ENCODE measurements around the gene CENPX. TPM values are rescaled to one million over a fixed set of nuclear protein-coding genes. Genes with fewer than 3 reads are reported as not detected.
"Not testable (repeated sequence)": the region's sequence is repeated elsewhere in the genome, so short reads cannot be mapped to it uniquely, and the experiment has no call there.

Gene CENPX
- total RNA-seq, 2 donors from 2014 or later = 36.5 to 47.6 TPM

GRCh38 chr17:81983011-81983638 is 39.6 kb downstream of the CENPX start:
- Histone ChIP-seq H3K4me3 (no peak overlapping the region), H3K27ac (no peak overlapping the region), H3K27me3 (no peaks in the 10 kb centered on the region), H3K4me1 (peaks cover 0 to 10% of the 10 kb centered on the region in 2 donors), H3K9me3 (no peaks in the 10 kb centered on the region), H3K36me3 (peaks cover 32% of the 10 kb centered on the region)
- no peak for DNase-seq (ENCODE audit: low spot score)
- TF ChIP-seq, protein P1, sequence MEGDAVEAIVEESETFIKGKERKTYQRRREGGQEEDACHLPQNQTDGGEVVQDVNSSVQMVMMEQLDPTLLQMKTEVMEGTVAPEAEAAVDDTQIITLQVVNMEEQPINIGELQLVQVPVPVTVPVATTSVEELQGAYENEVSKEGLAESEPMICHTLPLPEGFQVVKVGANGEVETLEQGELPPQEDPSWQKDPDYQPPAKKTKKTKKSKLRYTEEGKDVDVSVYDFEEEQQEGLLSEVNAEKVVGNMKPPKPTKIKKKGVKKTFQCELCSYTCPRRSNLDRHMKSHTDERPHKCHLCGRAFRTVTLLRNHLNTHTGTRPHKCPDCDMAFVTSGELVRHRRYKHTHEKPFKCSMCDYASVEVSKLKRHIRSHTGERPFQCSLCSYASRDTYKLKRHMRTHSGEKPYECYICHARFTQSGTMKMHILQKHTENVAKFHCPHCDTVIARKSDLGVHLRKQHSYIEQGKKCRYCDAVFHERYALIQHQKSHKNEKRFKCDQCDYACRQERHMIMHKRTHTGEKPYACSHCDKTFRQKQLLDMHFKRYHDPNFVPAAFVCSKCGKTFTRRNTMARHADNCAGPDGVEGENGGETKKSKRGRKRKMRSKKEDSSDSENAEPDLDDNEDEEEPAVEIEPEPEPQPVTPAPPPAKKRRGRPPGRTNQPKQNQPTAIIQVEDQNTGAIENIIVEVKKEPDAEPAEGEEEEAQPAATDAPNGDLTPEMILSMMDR (IDR thresholded peaks at IDR 0.05) = no peak

GRCh38 chr17:81981511-81981910 is 41.2 kb downstream of the CENPX start:
- H3K4me1 ChIP-seq = peaks cover 0 to 17% of the 10 kb centered on the region in 2 donors
- not testable (repeated sequence) for H3K27me3 ChIP-seq; H3K27ac ChIP-seq; H3K9me3 ChIP-seq; DNase-seq (ENCODE audit: low spot score); H3K4me3 ChIP-seq
- peaks cover 29% of the 10 kb centered on the region for H3K36me3 ChIP-seq

DNA sequence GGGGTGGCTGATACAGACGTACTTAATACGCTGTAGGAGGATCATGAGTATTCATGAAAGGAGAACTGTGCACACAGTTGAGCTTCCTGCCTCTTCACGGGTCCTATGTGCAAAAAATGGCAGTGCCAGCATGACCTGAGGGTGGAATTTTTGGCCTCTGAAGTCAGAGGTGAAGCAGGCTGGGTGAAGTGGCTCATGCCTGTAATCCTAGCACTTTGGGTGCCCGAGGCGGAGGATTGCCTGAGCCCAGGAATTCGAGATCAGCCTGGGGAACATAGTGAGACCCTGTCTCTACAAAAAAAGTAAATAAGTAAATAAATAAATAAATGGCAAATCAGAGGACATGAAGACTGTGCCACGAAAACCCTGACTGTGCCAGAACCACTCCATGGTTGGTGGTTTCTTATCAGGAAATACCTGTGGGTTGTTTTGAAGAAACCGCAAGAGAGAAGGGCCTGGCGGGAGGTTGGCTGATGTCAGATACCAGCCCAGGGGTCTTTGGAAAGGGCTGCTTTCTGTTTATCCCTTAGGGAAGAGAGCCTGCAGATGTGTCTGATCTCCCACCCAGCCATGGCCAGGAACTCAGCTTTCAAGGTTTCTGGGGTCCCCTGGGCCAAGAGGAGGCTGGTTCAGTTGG is 41.9 kb downstream of the CENPX start:
- H3K4me3 ChIP-seq = no peak overlapping the region
- H3K27me3 ChIP-seq = no peaks in the 10 kb centered on the region
- peaks cover 22% of the 10 kb centered on the region for H3K36me3 ChIP-seq
- H3K9me3 ChIP-seq = no peaks in the 10 kb centered on the region
- TF ChIP-seq, protein P1 (IDR thresholded peaks at IDR 0.05) = no peak
- no peak for DNase-seq (ENCODE audit: low spot score)
- no peak overlapping the region for H3K27ac ChIP-seq
- H3K4me1 ChIP-seq = peaks cover 0 to 20% of the 10 kb centered on the region in 2 donors

GRCh38 chr17:81980122-81980521 is 42.6 kb downstream of the CENPX start:
- DNase-seq (ENCODE audit: low spot score) = no peak
- Histone ChIP-seq H3K9me3 (no peaks in the 10 kb centered on the region), H3K36me3 (peaks cover 15% of the 10 kb centered on the region), H3K4me1 (peaks cover 0 to 20% of the 10 kb centered on the region in 2 donors), H3K27ac (no peak overlapping the region), H3K27me3 (no peaks in the 10 kb centered on the region), H3K4me3 (no peak overlapping the region)
- TF ChIP-seq, protein P1 (IDR thresholded peaks at IDR 0.05) = no peak

DNA sequence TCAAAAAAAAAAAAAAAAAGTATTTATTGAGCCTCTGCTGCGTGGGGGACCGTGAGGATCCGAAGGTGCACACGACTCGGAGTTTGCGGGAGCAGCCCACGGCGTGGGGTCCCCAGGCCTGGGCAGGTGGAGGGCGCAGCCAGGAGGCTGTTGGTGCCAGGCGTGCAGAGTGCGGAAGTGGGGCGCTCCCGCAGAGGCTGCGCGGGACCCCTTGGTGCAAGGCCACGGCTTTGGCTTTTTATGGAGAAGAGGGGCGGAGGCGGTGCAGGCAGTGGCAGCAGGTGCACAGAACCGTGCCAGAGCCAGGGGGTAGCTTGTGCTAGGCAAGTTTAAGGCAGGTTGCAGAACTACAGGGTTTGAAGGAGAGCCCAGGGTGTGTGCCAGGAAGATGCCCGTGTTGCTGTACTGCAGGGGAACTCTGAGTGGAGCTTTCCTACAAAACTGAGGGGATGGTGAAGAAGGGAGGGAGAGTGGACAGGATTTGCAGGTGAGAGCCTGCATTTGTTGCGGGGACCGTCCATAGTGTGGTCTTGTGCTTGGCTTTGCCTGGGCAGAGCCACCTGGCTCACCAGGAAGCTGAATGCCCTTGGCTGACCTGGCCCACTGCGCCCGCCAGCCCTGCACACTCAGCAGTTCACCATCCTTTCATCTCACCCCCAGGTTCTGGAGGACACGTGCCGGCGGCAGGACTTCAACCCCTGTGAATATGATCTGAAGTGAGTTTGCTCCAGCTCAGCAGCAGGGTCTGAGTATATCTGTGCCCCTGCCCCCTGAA is 44.0 kb downstream of the CENPX start:
- no peak for DNase-seq (ENCODE audit: low spot score)

More for the DNA sequence above, 44.0 kb downstream of the CENPX start:
- Histone ChIP-seq H3K36me3 (peaks cover 4% of the 10 kb centered on the region), H3K9me3 (peaks cover 0 to 1% of the 10 kb centered on the region in 2 donors), H3K27me3 (no peaks in the 10 kb centered on the region), H3K27ac (no peak overlapping the region), H3K4me3 (peak overlapping the region; percentile 85 to 86), H3K4me1 (peaks cover 0 to 20% of the 10 kb centered on the region in 2 donors)
- TF ChIP-seq, protein P1 (IDR thresholded peaks at IDR 0.05) = no peak
